Osteocyte (in vitro differentiated cells): ENCODE data around the gene HS6ST1. TPM values are rescaled to one million over a fixed set of nuclear protein-coding genes. Genes with fewer than 3 reads are reported as not detected.

Experiments
- DNase-seq: peaks from one replicate; pipeline ENCODE4 v3.0.0; 2021; ENCODE audit warnings: mixed read lengths; ENCODE audit not compliant: unreplicated experiment; ENCODE audit errors: extremely low spot score
- H3K27ac Mint-ChIP-seq: one replicate; pipeline ENCODE4 v1.8.0; 2021; ENCODE audit warnings: mild to moderate bottlenecking, mixed read lengths; ENCODE audit not compliant: unreplicated experiment
- H3K27me3 Mint-ChIP-seq: one replicate; pipeline ENCODE4 v1.8.0; 2021; ENCODE audit warnings: mixed read lengths; ENCODE audit not compliant: unreplicated experiment
- H3K36me3 Mint-ChIP-seq: one replicate; pipeline ENCODE4 v1.8.0; 2021; ENCODE audit warnings: mixed read lengths; ENCODE audit not compliant: unreplicated experiment
- H3K4me1 Mint-ChIP-seq: one replicate; pipeline ENCODE4 v1.8.0; 2021; ENCODE audit warnings: mixed read lengths; ENCODE audit not compliant: unreplicated experiment
- H3K4me3 Mint-ChIP-seq: one replicate; pipeline ENCODE4 v1.8.0; 2021; ENCODE audit warnings: mild to moderate bottlenecking, moderate library complexity, mixed read lengths; ENCODE audit not compliant: unreplicated experiment
- H3K9me3 Mint-ChIP-seq: one replicate; pipeline ENCODE4 v1.8.0; 2021; ENCODE audit warnings: mixed read lengths; ENCODE audit not compliant: unreplicated experiment
- CTCF ChIP-seq: fragments of 200-600 bp; sonication (generic); IDR thresholded peaks from 2 replicates; pipeline ENCODE4 v1.5.0; 2021; ENCODE audit warnings: antibody characterized with exemption, mild to moderate bottlenecking, moderate library complexity
- total RNA-seq: library from RNA; stranded (reverse); gene quantifications from 2 replicates; pipeline ENCODE4 v1.2.1, GENCODE V29; 2021

The HS6ST1 gene
- total RNA-seq, 1 donor from 2014 or later: 43.0 TPM

GRCh38 chr2:128250229-128251025 is 68.2 kb downstream of the HS6ST1 start:
- H3K4me1 Mint-ChIP-seq: peaks cover 5% of the 10 kb centered on the region
- no peaks in the 10 kb centered on the region for H3K27me3 Mint-ChIP-seq
- H3K4me3 Mint-ChIP-seq: no peak overlapping the region
- H3K9me3 Mint-ChIP-seq: no peaks in the 10 kb centered on the region
- no peak for TF ChIP-seq CTCF
- H3K36me3 Mint-ChIP-seq: no peaks in the 10 kb centered on the region
- no peak overlapping the region for H3K27ac Mint-ChIP-seq
- peak; percentile 64 for DNase-seq

GRCh38 chr2:128249555-128249954 is 69.1 kb downstream of the HS6ST1 start:
- Mint-ChIP-seq H3K4me3 (no peak overlapping the region), H3K27me3 (no peaks in the 10 kb centered on the region), H3K4me1 (peaks cover 5% of the 10 kb centered on the region), H3K9me3 (no peaks in the 10 kb centered on the region), H3K27ac (no peak overlapping the region), H3K36me3 (no peaks in the 10 kb centered on the region)
- peak; percentile 36 for DNase-seq
- no peak for TF ChIP-seq CTCF

GRCh38 chr2:128245813-128246212 is 72.9 kb downstream of the HS6ST1 start:
- DNase-seq: no peak
- Mint-ChIP-seq H3K4me1 (peaks cover 5% of the 10 kb centered on the region), H3K4me3 (no peak overlapping the region), H3K27ac (no peak overlapping the region), H3K36me3 (peaks cover 1% of the 10 kb centered on the region), H3K9me3 (no peaks in the 10 kb centered on the region), H3K27me3 (no peaks in the 10 kb centered on the region)
- TF ChIP-seq CTCF: no peak

- peaks cover 1% of the 10 kb centered on the region for H3K36me3 Mint-ChIP-seq
- no peaks in the 10 kb centered on the region for H3K9me3 Mint-ChIP-seq
- TF ChIP-seq CTCF: no peak
- peak; percentile 67 for DNase-seq
- H3K27me3 Mint-ChIP-seq: no peaks in the 10 kb centered on the region
- peaks cover 8% of the 10 kb centered on the region for H3K4me1 Mint-ChIP-seq
- no peak overlapping the region for H3K4me3 Mint-ChIP-seq
- no peak overlapping the region for H3K27ac Mint-ChIP-seq
Measured at GRCh38 chr2:128241896-128242295, 76.8 kb downstream of the HS6ST1 start.

- no peaks in the 10 kb centered on the region for H3K36me3 Mint-ChIP-seq
- H3K4me3 Mint-ChIP-seq: no peak overlapping the region
- no peak overlapping the region for H3K27ac Mint-ChIP-seq
- H3K4me1 Mint-ChIP-seq: peaks cover 23% of the 10 kb centered on the region
- peak; percentile 66 for DNase-seq
- TF ChIP-seq CTCF: no peak
- H3K27me3 Mint-ChIP-seq: no peaks in the 10 kb centered on the region
- H3K9me3 Mint-ChIP-seq: no peaks in the 10 kb centered on the region
Measured at GRCh38 chr2:128237911-128238697, 80.6 kb downstream of the HS6ST1 start.
